HEK293 (cell line): ENCODE measurements around the gene TPBGL.

Experiments
- CTCF ChIP-seq: fragments of 450-650 bp; formaldehyde crosslinking; IDR thresholded peaks from 2 replicates; pipeline ENCODE4 v1.5.1; 2016; ENCODE audit warnings: missing biosample characterization, missing genetic modification characterization
- INSM2 ChIP-seq: fragments of 450-650 bp; formaldehyde crosslinking; IDR thresholded peaks from 2 replicates; pipeline ENCODE4 v1.5.1; 2016; ENCODE audit warnings: missing biosample characterization, missing genetic modification characterization
- ZNF600 ChIP-seq: fragments of 450-650 bp; formaldehyde crosslinking; IDR thresholded peaks from 2 replicates; pipeline ENCODE4 v1.5.1; 2016; ENCODE audit warnings: missing biosample characterization, missing genetic modification characterization
- ZNF707 ChIP-seq: fragments of 450-650 bp; formaldehyde crosslinking; IDR thresholded peaks from 2 replicates; pipeline ENCODE4 v1.5.1; 2016; ENCODE audit warnings: missing biosample characterization, missing genetic modification characterization
- ZNF843 ChIP-seq: fragments of 450-650 bp; formaldehyde crosslinking; IDR thresholded peaks from 2 replicates; pipeline ENCODE4 v1.5.1; 2016; ENCODE audit warnings: missing biosample characterization, missing genetic modification characterization

GRCh38 chr11:75269367-75269660 lies 28.7 kb downstream of the TPBGL start:
- TF ChIP-seq ZNF843 (tag by site-specific recombination): no peak
- no peak for TF ChIP-seq CTCF
- TF ChIP-seq INSM2 (tag by site-specific recombination): no peak
- no peak for TF ChIP-seq ZNF600 (tag by site-specific recombination)
- no peak for TF ChIP-seq ZNF707 (tag by site-specific recombination)
